Hepatocyte (in vitro differentiated cells): ENCODE measurements around the gene PRKG1.

Experiments
- EZH2 ChIP-seq: fragments of 200-600 bp; sonication (generic); IDR thresholded peaks from 2 replicates; pipeline ENCODE4 v1.6.1; 2016; ENCODE audit warnings: antibody characterized with exemption, mild to moderate bottlenecking, borderline replicate concordance
- TF ChIP-seq, protein P1 (sequence below): fragments of 200-600 bp; sonication (generic); IDR thresholded peaks from 2 replicates; pipeline ENCODE4 v1.5.1; 2016; ENCODE audit warnings: antibody characterized with exemption, mild to moderate bottlenecking; ENCODE audit not compliant: poor library complexity

DNA sequence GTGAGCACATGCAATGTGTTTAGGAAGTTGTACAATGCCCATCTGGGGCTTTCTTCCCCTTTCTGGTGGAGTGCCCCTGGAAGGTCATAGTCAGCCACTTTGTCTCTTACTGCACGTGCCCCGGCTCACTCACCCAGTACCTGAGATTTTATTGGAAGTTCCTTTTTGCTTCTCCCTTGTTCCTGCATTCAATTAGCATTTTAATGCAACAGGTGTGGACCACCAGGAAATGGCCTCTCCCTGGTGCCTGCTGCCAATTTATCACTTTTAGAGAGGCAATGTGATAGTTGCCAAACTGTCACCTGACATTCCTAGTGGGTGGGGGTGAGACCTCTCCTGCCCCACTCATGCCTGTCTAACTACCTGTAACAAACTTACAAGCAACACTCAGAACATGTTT, 946.4 kb downstream of the PRKG1 start:
- TF ChIP-seq, protein P1, sequence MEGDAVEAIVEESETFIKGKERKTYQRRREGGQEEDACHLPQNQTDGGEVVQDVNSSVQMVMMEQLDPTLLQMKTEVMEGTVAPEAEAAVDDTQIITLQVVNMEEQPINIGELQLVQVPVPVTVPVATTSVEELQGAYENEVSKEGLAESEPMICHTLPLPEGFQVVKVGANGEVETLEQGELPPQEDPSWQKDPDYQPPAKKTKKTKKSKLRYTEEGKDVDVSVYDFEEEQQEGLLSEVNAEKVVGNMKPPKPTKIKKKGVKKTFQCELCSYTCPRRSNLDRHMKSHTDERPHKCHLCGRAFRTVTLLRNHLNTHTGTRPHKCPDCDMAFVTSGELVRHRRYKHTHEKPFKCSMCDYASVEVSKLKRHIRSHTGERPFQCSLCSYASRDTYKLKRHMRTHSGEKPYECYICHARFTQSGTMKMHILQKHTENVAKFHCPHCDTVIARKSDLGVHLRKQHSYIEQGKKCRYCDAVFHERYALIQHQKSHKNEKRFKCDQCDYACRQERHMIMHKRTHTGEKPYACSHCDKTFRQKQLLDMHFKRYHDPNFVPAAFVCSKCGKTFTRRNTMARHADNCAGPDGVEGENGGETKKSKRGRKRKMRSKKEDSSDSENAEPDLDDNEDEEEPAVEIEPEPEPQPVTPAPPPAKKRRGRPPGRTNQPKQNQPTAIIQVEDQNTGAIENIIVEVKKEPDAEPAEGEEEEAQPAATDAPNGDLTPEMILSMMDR, result no peak
- no peak for TF ChIP-seq EZH2
